Cardiac muscle cell (in vitro differentiated cells and primary cell): ENCODE measurements around the gene XDH. TPM values are rescaled to one million over a fixed set of nuclear protein-coding genes. Genes with fewer than 3 reads are reported as not detected.

Experiments
- DNase-seq, 2 donors: peaks; one replicate each; pipeline versions ENCODE4 v3.0.0 to v3.0.0-alpha.2; 2010 to 2017; ENCODE audit warnings: low read depth in 1 of 2, low spot score in 1 of 2
- H3K27ac ChIP-seq: fragments of 200-600 bp; sonication (generic); 2 replicates; pipeline ENCODE4 v1.5.1; 2016
- H3K27me3 ChIP-seq: fragments of 200-600 bp; sonication (generic); 2 replicates; pipeline ENCODE4 v1.6.0; 2016; ENCODE audit warnings: control low read depth
- H3K36me3 ChIP-seq: fragments of 200-600 bp; sonication (generic); 2 replicates; pipeline ENCODE4 v1.5.1; 2016; ENCODE audit warnings: control low read depth
- H3K4me1 ChIP-seq: fragments of 200-600 bp; sonication (generic); 2 replicates; pipeline ENCODE4 v1.8.1; 2017; ENCODE audit warnings: low read depth, mild to moderate bottlenecking, mixed run types
- H3K4me3 ChIP-seq: fragments of 200-600 bp; sonication (generic); 2 replicates; pipeline ENCODE4 v1.5.1; 2016; ENCODE audit warnings: mild to moderate bottlenecking
- H3K9me3 ChIP-seq: fragments of 200-600 bp; sonication (generic); 2 replicates; pipeline ENCODE4 v1.5.1; 2017; ENCODE audit warnings: low read depth, mild to moderate bottlenecking, control low read depth
- CTCF ChIP-seq: IDR thresholded peaks from 2 replicates; pipeline ENCODE4 v1.5.1; 2012; ENCODE audit warnings: low read depth, mild to moderate bottlenecking, low read length
- polyA plus RNA-seq: library from polyadenylated mRNA; unstranded; fragments of >200 nt; fragmentation: Nextera tagmentation; extraction: Ambion mirVana; gene quantifications from 2 replicates; pipeline ENCODE4 v1.2.1, GENCODE V29; 2016
- total RNA-seq: library from RNA; depleted of rRNA; stranded (reverse); fragments of >200 nt; gene quantifications from 2 replicates; pipeline ENCODE4 v1.2.3, GENCODE V29; 2016

XDH gene
- total and polyA plus RNA-seq, 2 experiments from 2014 or later: 0.17 to 0.69 TPM

DNA sequence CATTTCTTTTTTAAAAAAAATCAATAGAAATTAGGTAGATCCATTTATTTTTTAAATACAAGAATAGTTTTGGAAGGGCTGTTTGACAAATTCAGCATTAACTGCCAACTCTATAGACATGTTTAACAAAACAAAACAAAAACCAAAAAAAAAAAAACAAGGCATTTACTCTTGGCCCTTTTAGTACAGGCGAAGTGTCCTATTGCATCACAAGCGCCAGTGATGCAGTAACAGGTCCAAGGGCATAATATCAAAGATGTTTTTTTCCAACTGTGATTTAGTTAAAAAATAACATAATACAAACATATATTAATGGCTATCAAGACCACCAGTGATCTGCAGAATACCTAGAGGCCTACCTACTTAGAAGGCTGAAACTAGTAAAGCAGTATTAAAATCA is 55.3 kb downstream of the XDH start:
- Histone ChIP-seq H3K4me1 (no peaks in the 10 kb centered on the region), H3K36me3 (no peaks in the 10 kb centered on the region), H3K27ac (no peak overlapping the region), H3K27me3 (no peaks in the 10 kb centered on the region), H3K9me3 (no peaks in the 10 kb centered on the region), H3K4me3 (no peak overlapping the region)
- no peak for DNase-seq
- no peak for TF ChIP-seq CTCF

GRCh38 chr2:31354837-31355236 is 59.7 kb downstream of the XDH start:
- H3K9me3 ChIP-seq: no peaks in the 10 kb centered on the region
- no peak overlapping the region for H3K27ac ChIP-seq
- H3K36me3 ChIP-seq: no peaks in the 10 kb centered on the region
- peak; percentile 56 for TF ChIP-seq CTCF
- H3K4me3 ChIP-seq: no peak overlapping the region
- DNase-seq: peak in 1 of 2 donors; percentile 30
- no peaks in the 10 kb centered on the region for H3K4me1 ChIP-seq
- no peaks in the 10 kb centered on the region for H3K27me3 ChIP-seq

GRCh38 chr2:31353179-31353578 is 61.4 kb downstream of the XDH start:
- no peak for TF ChIP-seq CTCF
- Histone ChIP-seq H3K27me3 (no peaks in the 10 kb centered on the region), H3K36me3 (no peaks in the 10 kb centered on the region), H3K4me3 (no peak overlapping the region), H3K27ac (no peak overlapping the region), H3K4me1 (no peaks in the 10 kb centered on the region), H3K9me3 (no peaks in the 10 kb centered on the region)
- DNase-seq: no peak

DNA sequence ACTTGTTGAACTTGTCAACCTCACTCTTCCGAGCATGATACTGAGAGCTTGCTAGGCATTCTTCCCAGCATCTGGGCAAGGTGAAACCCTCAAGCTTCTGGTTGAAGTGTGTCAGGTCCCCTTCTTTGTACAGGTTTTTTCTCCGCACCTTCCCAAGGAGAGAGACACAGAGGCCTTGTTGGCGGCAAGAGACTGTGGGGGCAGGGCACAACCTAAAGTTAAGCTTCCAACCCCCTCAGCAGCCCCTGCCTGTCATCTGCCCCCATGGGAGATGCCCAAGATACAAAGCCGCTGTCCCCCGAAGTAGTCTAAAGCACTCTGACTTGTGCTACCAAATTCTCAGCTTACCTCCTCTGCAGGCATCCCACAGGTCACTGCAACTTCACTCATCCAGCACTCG is 64.9 kb downstream of the XDH start:
- Histone ChIP-seq H3K27ac (no peak overlapping the region), H3K36me3 (no peaks in the 10 kb centered on the region), H3K4me1 (no peaks in the 10 kb centered on the region), H3K9me3 (no peaks in the 10 kb centered on the region), H3K27me3 (no peaks in the 10 kb centered on the region), H3K4me3 (no peak overlapping the region)
- no peak for DNase-seq
- TF ChIP-seq CTCF: no peak

DNA sequence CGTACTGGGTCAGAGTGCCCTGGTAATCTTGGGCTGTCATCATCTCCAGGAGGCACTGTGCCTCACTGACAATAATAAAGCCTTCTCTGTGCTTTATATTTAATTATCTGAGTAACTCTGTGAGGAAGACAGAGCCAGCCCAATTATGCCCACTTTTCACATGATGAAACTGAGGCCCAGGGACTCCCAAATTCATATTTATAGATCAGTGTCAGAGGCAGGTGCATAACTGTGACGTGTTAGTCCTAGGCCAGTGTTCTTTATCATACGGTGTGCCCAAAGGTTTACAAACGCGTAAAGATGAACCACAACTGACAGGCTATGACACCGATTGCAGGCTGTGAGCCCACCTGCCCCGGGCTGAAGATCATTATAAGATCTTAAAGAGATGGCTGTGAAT is 65.4 kb downstream of the XDH start:
- no peak for DNase-seq
- Histone ChIP-seq H3K27me3 (no peaks in the 10 kb centered on the region), H3K9me3 (no peaks in the 10 kb centered on the region), H3K27ac (no peak overlapping the region), H3K36me3 (no peaks in the 10 kb centered on the region), H3K4me3 (no peak overlapping the region), H3K4me1 (no peaks in the 10 kb centered on the region)
- no peak for TF ChIP-seq CTCF

DNA sequence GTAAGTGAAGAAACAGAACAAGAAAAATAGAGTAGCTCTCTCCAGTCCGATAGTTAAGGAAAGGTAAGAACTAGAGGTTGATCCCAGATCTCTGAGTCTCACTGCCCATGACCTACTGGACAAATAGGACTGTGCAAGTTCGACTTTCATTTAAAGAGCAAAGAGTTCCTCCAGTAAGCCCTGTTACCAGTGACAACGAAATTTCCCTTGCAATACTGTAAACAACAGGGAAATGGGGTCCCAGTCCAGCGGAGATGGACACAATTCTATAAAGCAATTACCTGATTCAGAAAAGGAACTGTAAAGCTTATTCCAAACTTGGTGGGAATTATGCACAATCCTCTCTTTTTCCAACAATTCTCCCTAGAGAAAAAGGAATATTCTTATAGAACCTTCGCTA is 65.9 kb downstream of the XDH start:
- no peaks in the 10 kb centered on the region for H3K27me3 ChIP-seq
- DNase-seq: no peak
- TF ChIP-seq CTCF: no peak
- H3K4me1 ChIP-seq: no peaks in the 10 kb centered on the region
- no peak overlapping the region for H3K27ac ChIP-seq
- H3K36me3 ChIP-seq: no peaks in the 10 kb centered on the region
- H3K9me3 ChIP-seq: no peaks in the 10 kb centered on the region
- no peak overlapping the region for H3K4me3 ChIP-seq
